Hematopoietic multipotent progenitor cell treated with erythropoietin and hydrocortisone succinate and interleukin-3 and kit ligand, for 15 days (in vitro differentiated cells): ENCODE measurements around the gene CHRNA4.

Experiments used
- DNase-seq: peaks from one replicate; pipeline ENCODE4 v3.0.0-alpha.2; 2015; ENCODE audit warnings: low spot score

Gene CHRNA4

GRCh38 chr20:63360850-63361518, at the start of gene CHRNA4:
TSS of gene CHRNA4 (minus strand) at chr20:63361349. CDS start at chr20:63361165, 184 bp downstream.
- no peak for DNase-seq

GRCh38 chr20:63409834-63410435, 48.8 kb upstream of the CHRNA4 start:
- DNase-seq, result no peak

- no peak for DNase-seq
These were observed 48.1 kb upstream of the CHRNA4 start for GRCh38 chr20:63409066-63409833.

- DNase-seq, result no peak
These were observed 47.5 kb upstream of the CHRNA4 start for GRCh38 chr20:63408684-63409046.

- DNase-seq, result no peak
These were observed 47.0 kb upstream of the CHRNA4 start for GRCh38 chr20:63407928-63408683.

GRCh38 chr20:63406617-63407245, 45.6 kb upstream of the CHRNA4 start:
- DNase-seq, result no peak

- no peak for DNase-seq
These were observed 44.9 kb upstream of the CHRNA4 start for GRCh38 chr20:63406011-63406410.

GRCh38 chr20:63405102-63405730, 44.1 kb upstream of the CHRNA4 start:
- DNase-seq, result no peak

- no peak for DNase-seq
These were observed 43.3 kb upstream of the CHRNA4 start for GRCh38 chr20:63404129-63405085.

- DNase-seq, result no peak
These were observed 42.4 kb upstream of the CHRNA4 start for GRCh38 chr20:63403403-63404105.

- no peak for DNase-seq
These were observed 41.7 kb upstream of the CHRNA4 start for GRCh38 chr20:63402860-63403220.

- no peak for DNase-seq
These were observed 41.2 kb upstream of the CHRNA4 start for GRCh38 chr20:63402181-63402859.

DNA sequence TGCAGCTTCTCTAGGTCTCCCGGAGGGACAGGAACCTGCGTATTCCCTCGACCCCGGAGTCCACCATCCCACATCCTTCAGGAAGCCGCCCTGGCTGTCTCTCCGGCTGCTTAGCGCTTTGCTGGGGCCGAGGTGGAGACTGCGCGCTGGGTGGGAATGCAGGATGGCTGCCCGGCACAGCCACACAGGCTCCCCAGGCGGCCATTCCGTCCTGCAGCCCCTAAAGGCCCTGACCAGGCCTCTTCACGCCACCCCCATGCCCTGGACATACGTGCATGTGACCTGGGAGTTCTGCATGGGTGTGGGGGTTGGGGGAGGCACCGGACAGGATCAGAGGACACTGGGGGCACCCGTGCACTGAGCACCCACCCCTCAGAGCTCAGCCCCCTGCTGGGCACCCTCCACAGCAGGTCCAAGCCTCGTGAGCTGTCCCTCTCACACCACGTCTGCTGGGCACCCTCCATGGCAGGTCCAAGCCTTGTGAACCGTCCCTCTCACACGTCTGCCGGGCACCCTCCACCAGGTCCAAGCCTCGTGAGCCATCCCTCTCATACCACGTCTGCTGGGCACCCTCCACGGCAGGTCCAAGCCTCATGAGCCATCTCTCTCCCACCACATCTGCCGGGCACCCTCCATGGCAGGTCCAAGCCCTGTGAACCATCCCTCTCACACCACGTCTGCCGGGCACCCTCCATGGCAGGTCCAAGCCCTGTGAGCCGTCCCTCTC, 40.4 kb upstream of the CHRNA4 start:
- DNase-seq, result no peak

GRCh38 chr20:63400486-63401210, 39.5 kb upstream of the CHRNA4 start:
- no peak for DNase-seq

DNA sequence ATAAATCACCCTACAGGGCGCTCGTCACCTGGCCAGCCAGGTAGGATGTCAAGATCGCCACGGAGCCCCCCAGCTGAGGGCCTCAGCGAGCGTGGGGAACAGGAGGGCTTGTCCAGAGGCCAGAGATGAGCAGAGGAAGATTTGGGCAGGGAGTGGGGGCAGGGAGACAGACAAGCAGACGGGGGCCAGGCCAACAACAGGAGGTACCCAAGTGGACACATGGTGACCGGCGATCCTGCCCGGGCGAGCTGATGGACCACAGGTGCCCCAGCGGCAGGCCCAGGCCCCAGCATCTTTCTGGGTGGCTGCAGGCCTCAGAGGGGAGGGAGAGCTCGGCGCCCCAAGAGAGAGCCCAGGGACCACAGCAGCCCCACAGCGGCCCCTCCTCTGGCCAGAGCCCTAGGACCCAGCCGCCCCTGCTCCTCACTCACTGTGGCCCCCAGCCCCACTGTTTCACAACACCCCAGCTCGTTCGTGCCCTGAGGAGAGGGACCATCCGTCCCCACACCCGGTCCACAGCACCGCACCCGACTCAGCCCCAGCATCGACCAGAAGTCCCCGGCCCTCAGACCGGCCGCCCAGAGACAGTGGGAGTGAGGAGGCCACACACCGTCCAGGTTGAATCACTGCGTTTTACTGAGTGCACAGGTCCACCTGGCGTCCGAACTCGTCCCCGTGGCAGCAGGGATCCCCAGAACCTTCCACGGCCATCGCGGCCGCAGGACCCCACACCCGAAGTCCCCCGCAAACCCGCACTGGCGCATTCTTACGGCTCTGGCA, 38.6 kb upstream of the CHRNA4 start:
- DNase-seq, result no peak

GRCh38 chr20:63398744-63399514, 37.8 kb upstream of the CHRNA4 start:
- no peak for DNase-seq
